ENCODE measurements around the gene CCDC174.

The CCDC174 gene

GRCh38 chr3:14657579-14657978 lies 6.0 kb downstream of the CCDC174 start:
- no peak for DNase-seq

- DNase-seq: no peak
These were observed 7.4 kb downstream of the CCDC174 start for GRCh38 chr3:14658978-14659377.

- DNase-seq: no peak
These were observed 9.4 kb downstream of the CCDC174 start for GRCh38 chr3:14660942-14661341.

- DNase-seq: no peak
These were observed 12.0 kb downstream of the CCDC174 start for GRCh38 chr3:14663396-14664135.

- no peak for DNase-seq
These were observed 12.6 kb downstream of the CCDC174 start for GRCh38 chr3:14664170-14664569.

GRCh38 chr3:14672588-14672987 lies 21.0 kb downstream of the CCDC174 start:
- DNase-seq: no peak

- DNase-seq: no peak
These were observed 23.3 kb downstream of the CCDC174 start, which contains the start of gene C3orf20 for GRCh38 chr3:14674841-14675240. TSS of gene C3orf20 (plus strand) at chr3:14675141. CDS start at chr3:14682714, 7,573 bp downstream.

- no peak for DNase-seq
These were observed 25.3 kb downstream of the CCDC174 start for GRCh38 chr3:14676881-14677280.

- no peak for DNase-seq
These were observed 26.5 kb downstream of the CCDC174 start for GRCh38 chr3:14678015-14678503.

- DNase-seq: no peak
These were observed 28.6 kb downstream of the CCDC174 start for GRCh38 chr3:14680115-14680514.

GRCh38 chr3:14680716-14681115 lies 29.2 kb downstream of the CCDC174 start:
- no peak for DNase-seq

GRCh38 chr3:14684447-14684846 lies 32.9 kb downstream of the CCDC174 start:
- no peak for DNase-seq

- no peak for DNase-seq
These were observed 33.6 kb downstream of the CCDC174 start for GRCh38 chr3:14685179-14685578.

GRCh38 chr3:14687360-14687759 lies 35.8 kb downstream of the CCDC174 start:
- no peak for DNase-seq

GRCh38 chr3:14688525-14688924 lies 37.0 kb downstream of the CCDC174 start:
- DNase-seq: no peak

GRCh38 chr3:14689247-14689980 lies 37.9 kb downstream of the CCDC174 start:
- DNase-seq: no peak

GRCh38 chr3:14691239-14691638 lies 39.7 kb downstream of the CCDC174 start:
- no peak for DNase-seq

GRCh38 chr3:14691719-14692118 lies 40.2 kb downstream of the CCDC174 start:
- no peak for DNase-seq

GRCh38 chr3:14698601-14699244 lies 47.2 kb downstream of the CCDC174 start:
- no peak for DNase-seq

GRCh38 chr3:14699643-14700042 lies 48.1 kb downstream of the CCDC174 start:
- no peak for DNase-seq

GRCh38 chr3:14700891-14701290 lies 49.3 kb downstream of the CCDC174 start:
- no peak for DNase-seq

- DNase-seq: no peak
These were observed 50.1 kb downstream of the CCDC174 start for GRCh38 chr3:14701676-14702075.

GRCh38 chr3:14703128-14703750 lies 51.7 kb downstream of the CCDC174 start:
- no peak for DNase-seq
